GM10248 (cell line): ENCODE data around the gene GALNT15.

Experiments used
- CTCF ChIA-PET: fragments of 300-600 bp; sonication (Branson Sonifier 250); formaldehyde crosslinking; extraction: SDS; loops from one replicate; lab custom pipeline; 2021; ENCODE audit warnings: antibody characterized with exemption; lab: Yijun Ruan, JAX
- POLR2A ChIA-PET: fragments of 350-650 bp; sonication (Branson Sonifier 250); formaldehyde crosslinking; extraction: SDS; loops from one replicate; lab custom pipeline; 2020; ENCODE audit warnings: antibody characterized with exemption; lab: Yijun Ruan, JAX
- DNase-seq: peaks from one replicate; pipeline ENCODE4 v3.0.0; 2012; ENCODE audit errors: extremely low spot score
- CTCF ChIP-seq: IDR thresholded peaks from 2 replicates; pipeline ENCODE4 v1.5.1; 2012; ENCODE audit warnings: mild to moderate bottlenecking, low read depth; ENCODE audit errors: extremely low read depth, missing control alignments, control extremely low read depth

Gene GALNT15

GRCh38 chr3:16205156-16205870 is 30.8 kb downstream of the GALNT15 start:
- TF ChIP-seq CTCF = no peak
- CTCF ChIA-PET = interaction anchor here (0.7 to 1.7 kb wide), 4 partner anchors 12 to 156 kb away, joined by 3 to 5 read pairs (median 3); no protein-coding TSS in a partner anchor
- POLR2A ChIA-PET = no interaction called here
- no peak for DNase-seq

- no peak for TF ChIP-seq CTCF
- ChIA-PET CTCF (no interaction called here), POLR2A (no interaction called here)
Observed at GRCh38 chr3:16207031-16207430, 32.6 kb downstream of the GALNT15 start.

GRCh38 chr3:16211176-16211904 is 36.9 kb downstream of the GALNT15 start:
- ChIA-PET POLR2A (no interaction called here), CTCF (interaction anchor here (1.0 kb wide), 1 partner anchor 11 kb away, joined by 3 read pairs; no protein-coding TSS in a partner anchor)
- no peak for DNase-seq
- TF ChIP-seq CTCF = no peak

More at GRCh38 chr3:16207031-16207430, 32.6 kb downstream of the GALNT15 start:
- DNase-seq = no peak

- TF ChIP-seq CTCF = no peak
- ChIA-PET POLR2A (no interaction called here), CTCF (interaction anchor here (1.3 to 1.5 kb wide), 3 partner anchors 11 to 31 kb away, joined by 3 to 4 read pairs (median 4); no protein-coding TSS in a partner anchor)
- DNase-seq = no peak
Observed at GRCh38 chr3:16214366-16214765, 39.9 kb downstream of the GALNT15 start.

- DNase-seq = no peak
- no peak for TF ChIP-seq CTCF
- ChIA-PET POLR2A (no interaction called here), CTCF (interaction anchor here (1.2 to 1.3 kb wide), 2 partner anchors 15 to 18 kb away, joined by 3 to 4 read pairs; no protein-coding TSS in a partner anchor)
Observed at GRCh38 chr3:16216373-16216935, 42.0 kb downstream of the GALNT15 start.

GRCh38 chr3:16219777-16220176 is 45.3 kb downstream of the GALNT15 start:
- no peak for TF ChIP-seq CTCF
- CTCF ChIA-PET = no interaction called here
- no peak for DNase-seq
- POLR2A ChIA-PET = no interaction called here
